ENCODE measurements around the gene MLLT1.

DNA sequence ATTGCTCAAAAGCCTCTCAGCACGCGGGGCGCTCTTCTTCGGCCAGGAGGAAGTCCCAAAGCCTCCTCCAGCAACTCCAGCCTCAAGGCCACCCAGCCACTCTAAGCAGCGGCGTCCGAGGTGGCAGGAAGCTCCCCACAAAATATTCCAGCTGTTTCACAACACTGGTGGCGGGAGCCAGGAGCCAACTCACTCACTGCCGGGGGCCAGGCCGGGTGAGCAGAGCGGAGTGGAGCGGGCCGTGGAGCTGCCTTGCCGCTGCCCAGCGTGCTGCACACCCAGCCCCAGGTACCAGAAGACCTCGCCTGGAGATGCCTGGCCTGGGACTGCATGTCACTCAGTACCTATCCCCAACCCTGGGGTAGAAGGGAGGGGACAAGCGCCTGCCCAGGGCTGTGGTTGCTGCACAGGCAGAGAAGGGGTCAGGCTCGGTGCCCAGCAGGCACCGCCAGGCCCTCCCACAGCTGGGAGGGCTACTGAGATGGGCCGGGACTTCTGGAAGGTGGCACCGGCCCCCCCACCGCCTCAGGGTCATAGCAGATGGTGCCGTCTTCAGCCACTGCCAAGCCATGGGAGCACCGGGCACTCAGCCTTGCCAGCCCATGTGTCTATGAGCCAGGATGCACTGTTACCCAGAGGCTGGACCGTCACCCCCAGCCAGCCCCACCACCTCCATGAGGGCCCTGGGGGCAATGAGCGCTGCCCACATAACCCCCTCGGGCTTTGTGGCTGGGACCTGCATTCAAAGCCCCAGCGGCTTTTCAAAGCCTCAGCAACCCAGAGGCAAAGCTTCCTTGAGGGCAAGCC is 59.2 kb downstream of the MLLT1 start:
- TF ChIP-seq EZH2phosphoT487 (IDR thresholded peaks at IDR 0.05; ENCODE audit: insufficient read depth, low read depth) (no peak), EZH2 (IDR thresholded peaks at IDR 0.05; ENCODE audit: insufficient read depth, poor library complexity, severe bottlenecking) (no peak)

All from GM23248 (cell line).